H9 (cell line): ENCODE measurements around the gene TAF4. TPM values are rescaled to one million over a fixed set of nuclear protein-coding genes. Genes with fewer than 3 reads are reported as not detected.

Experiments
- DNase-seq: peaks from one replicate; pipeline ENCODE4 v3.0.0-alpha.2; 2017
- H2AFZ ChIP-seq: one replicate; pipeline ENCODE4 v1.6.1; 2013; ENCODE audit warnings: mild to moderate bottlenecking, low read length, control low read depth, moderate library complexity
- H2AK5ac ChIP-seq: 2 replicates; pipeline ENCODE4 v1.6.1; 2013; ENCODE audit warnings: low read length, control low read depth, mixed read lengths; ENCODE audit not compliant: insufficient read length
- H2BK120ac ChIP-seq: one replicate; pipeline ENCODE4 v1.6.1; 2013; ENCODE audit warnings: low read depth, mild to moderate bottlenecking, low read length, control low read depth, inconsistent platforms; ENCODE audit not compliant: poor library complexity, severe bottlenecking
- H2BK12ac ChIP-seq: 2 replicates; pipeline ENCODE4 v1.6.1; 2013; ENCODE audit warnings: low read length, control low read depth, mixed read lengths, low read depth; ENCODE audit not compliant: insufficient read length
- H2BK15ac ChIP-seq: 2 replicates; pipeline ENCODE4 v1.6.1; 2013; ENCODE audit warnings: low read depth, low read length, control low read depth
- H2BK20ac ChIP-seq: one replicate; pipeline ENCODE4 v1.6.1; 2013; ENCODE audit warnings: low read depth, mild to moderate bottlenecking, low read length, control low read depth, inconsistent platforms; ENCODE audit not compliant: poor library complexity, severe bottlenecking
- H2BK5ac ChIP-seq: 2 replicates; pipeline ENCODE4 v1.6.1; 2013; ENCODE audit warnings: low read length, control low read depth, mixed read lengths; ENCODE audit not compliant: insufficient read length
- H3K14ac ChIP-seq: 2 replicates; pipeline ENCODE4 v1.6.1; 2013; ENCODE audit warnings: low read length, control low read depth; ENCODE audit not compliant: insufficient read depth
- H3K18ac ChIP-seq: 2 replicates; pipeline ENCODE4 v1.6.1; 2013; ENCODE audit warnings: low read depth, mild to moderate bottlenecking, mixed read lengths, low read length, control low read depth; ENCODE audit not compliant: insufficient read length
- H3K23ac ChIP-seq: 2 replicates; pipeline ENCODE4 v1.6.1; 2013; ENCODE audit warnings: low read length, control low read depth, mixed read lengths, low read depth; ENCODE audit not compliant: insufficient read length
- H3K23me2 ChIP-seq: 2 replicates; pipeline ENCODE4 v1.6.1; 2013; ENCODE audit warnings: low read depth, mild to moderate bottlenecking, mixed read lengths, low read length, control low read depth; ENCODE audit not compliant: insufficient read length, poor library complexity, severe bottlenecking
- H3K27ac ChIP-seq: 2 replicates; pipeline ENCODE4 v1.5.1; 2013; ENCODE audit warnings: low read length, control low read depth, mixed read lengths, low read depth; ENCODE audit not compliant: insufficient read length
- H3K27me3 ChIP-seq: 2 replicates; pipeline ENCODE4 v1.6.1; 2013; ENCODE audit warnings: low read length, control low read depth, inconsistent platforms; ENCODE audit not compliant: insufficient read depth
- H3K4ac ChIP-seq: 2 replicates; pipeline ENCODE4 v1.6.1; 2013; ENCODE audit warnings: low read depth, mild to moderate bottlenecking, control low read depth, inconsistent platforms, low read length, moderate library complexity
- H3K4me1 ChIP-seq: 2 replicates; pipeline ENCODE4 v1.6.1; 2013; ENCODE audit warnings: low read length, control low read depth, inconsistent platforms; ENCODE audit not compliant: insufficient read depth
- H3K4me2 ChIP-seq: 2 replicates; pipeline ENCODE4 v1.6.1; 2013; ENCODE audit warnings: low read length, control low read depth, mixed read lengths; ENCODE audit not compliant: insufficient read length, insufficient read depth
- H3K56ac ChIP-seq: 2 replicates; pipeline ENCODE4 v1.6.1; 2013; ENCODE audit warnings: low read depth, mild to moderate bottlenecking, mixed read lengths, low read length, control low read depth; ENCODE audit not compliant: insufficient read length
- H3K79me1 ChIP-seq: 2 replicates; pipeline ENCODE4 v1.6.1; 2013; ENCODE audit warnings: low read depth, mild to moderate bottlenecking, moderate library complexity, low read length, control low read depth, inconsistent platforms; ENCODE audit not compliant: insufficient read depth, poor library complexity, severe bottlenecking
- H3K79me2 ChIP-seq: 2 replicates; pipeline ENCODE4 v1.6.1; 2013; ENCODE audit warnings: low read length, control low read depth, inconsistent platforms; ENCODE audit not compliant: insufficient read depth
- H3K9ac ChIP-seq: 2 replicates; pipeline ENCODE4 v1.6.1; 2013; ENCODE audit warnings: low read length, control low read depth, mixed read lengths; ENCODE audit not compliant: insufficient read length; ENCODE audit errors: extremely low read depth
- H3K9me3 ChIP-seq: one replicate; pipeline ENCODE4 v1.6.1; 2013; ENCODE audit warnings: low read depth, low read length, inconsistent platforms; ENCODE audit not compliant: control insufficient read depth
- H3T11ph ChIP-seq: one replicate; pipeline ENCODE4 v1.6.1; 2013; ENCODE audit warnings: mild to moderate bottlenecking, low read length, control low read depth, inconsistent platforms
- H4K20me1 ChIP-seq: one replicate; pipeline ENCODE4 v1.6.1; 2013; ENCODE audit not compliant: control insufficient read depth, insufficient read length, insufficient read depth
- H4K5ac ChIP-seq: 2 replicates; pipeline ENCODE4 v1.6.1; 2013; ENCODE audit warnings: low read depth, mild to moderate bottlenecking, mixed read lengths, low read length, control low read depth; ENCODE audit not compliant: insufficient read length
- H4K8ac ChIP-seq: replicated peaks from 2 replicates; pipeline ENCODE4 v1.6.1; 2013; ENCODE audit warnings: low read length, control low read depth, mixed read lengths, low read depth; ENCODE audit not compliant: insufficient read length
- H4K91ac ChIP-seq: 2 replicates; pipeline ENCODE4 v1.6.1; 2013; ENCODE audit warnings: low read depth, mild to moderate bottlenecking, moderate library complexity, mixed read lengths, low read length, control low read depth; ENCODE audit not compliant: insufficient read length
- H3K27ac Mint-ChIP-seq, 3 experiments: 2 replicates in 2 of 3; 3 replicates in 1 of 3; pipeline ENCODE4 v1.8.0; 2020 to 2021; ENCODE audit warnings: mixed read lengths in 3 of 3, mild to moderate bottlenecking in 1 of 3, moderate library complexity in 1 of 3
- H3K27me3 Mint-ChIP-seq: 2 replicates; pipeline ENCODE4 v1.8.0; 2021; ENCODE audit warnings: low read depth, mild to moderate bottlenecking, moderate library complexity, mixed read lengths
- H3K36me3 Mint-ChIP-seq, 3 experiments: 2 replicates in 2 of 3; 3 replicates in 1 of 3; pipeline ENCODE4 v1.8.0; 2020 to 2021; ENCODE audit warnings: low read depth in 3 of 3, mixed read lengths in 3 of 3; ENCODE audit not compliant: insufficient read depth in 1 of 3
- H3K4me1 Mint-ChIP-seq, 2 experiments: 2 replicates each; pipeline ENCODE4 v1.8.0; 2020; ENCODE audit warnings: mixed read lengths in 2 of 2
- H3K4me3 Mint-ChIP-seq, 2 experiments: 2 replicates in 1 of 2; 3 replicates in 1 of 2; pipeline ENCODE4 v1.8.0; 2020 to 2021; ENCODE audit warnings: mild to moderate bottlenecking in 2 of 2, mixed read lengths in 2 of 2, moderate library complexity in 1 of 2
- H3K9me3 Mint-ChIP-seq, 2 experiments: 2 replicates in 1 of 2; 3 replicates in 1 of 2; pipeline ENCODE4 v1.8.0; 2020; ENCODE audit warnings: mild to moderate bottlenecking in 2 of 2, mixed read lengths in 2 of 2, moderate library complexity in 1 of 2
- CTCF ChIP-seq: fragments of 200-600 bp; sonication (generic); conservative IDR thresholded peaks from 3 replicates; pipeline ENCODE4 v1.8.0; 2021; ENCODE audit warnings: antibody characterized with exemption, mild to moderate bottlenecking
- WGBS: extraction: QIAGEN DNeasy Blood & Tissue Kit; methylation state at CpG from one replicate; pipeline ENCODE4 v1.1.7; 2013; ENCODE audit warnings: missing lambda C conversion rate, low lambda C conversion rate, mixed read lengths; ENCODE audit not compliant: insufficient read length; ENCODE audit errors: extremely low coverage; 5-methylcytosine and 5-hydroxymethylcytosine counted together
- total RNA-seq: library from RNA; stranded (reverse); gene quantifications from 2 replicates; pipeline ENCODE4 v1.2.1, GENCODE V29; 2021

The TAF4 gene
- total RNA-seq, 1 experiment from 2014 or later, result 30.8 TPM

GRCh38 chr20:61983965-61984364, 81.7 kb downstream of the TAF4 start:
- WGBS, result no CpG with 5 or more reads among the region's 17 CpGs
- Histone ChIP-seq H3K23me2 (no peaks in the 10 kb centered on the region), H2BK20ac (no peak overlapping the region), H3T11ph (no peak overlapping the region), H2BK120ac (no peak overlapping the region), H3K4me2 (no peak overlapping the region), H2BK12ac (no peak overlapping the region), H3K79me2 (no peaks in the 10 kb centered on the region), H3K23ac (no peak overlapping the region), H3K79me1 (peaks cover under 1% of the 10 kb centered on the region), H3K9ac (no peak overlapping the region), H4K8ac (no peak overlapping the region), H3K27me3 (no peaks in the 10 kb centered on the region), H2AK5ac (no peak overlapping the region), H4K5ac (no peak overlapping the region), H2BK15ac (no peak overlapping the region), H3K18ac (no peak overlapping the region), H3K14ac (no peak overlapping the region), H4K91ac (no peak overlapping the region), H3K56ac (no peak overlapping the region), H3K4me1 (no peaks in the 10 kb centered on the region), H4K20me1 (no peaks in the 10 kb centered on the region), H3K4ac (no peak overlapping the region), H2BK5ac (no peak overlapping the region), H3K9me3 (no peaks in the 10 kb centered on the region), H2AFZ (no peak overlapping the region), H3K27ac (no peak overlapping the region)
- peak overlapping the region in 1 of 3 experiments; percentile 59; a peak in 4 of 7 replicates for H3K27ac Mint-ChIP-seq
- H3K27me3 Mint-ChIP-seq, result no peaks in the 10 kb centered on the region
- no peak overlapping the region for H3K4me3 Mint-ChIP-seq
- DNase-seq, result no peak
- H3K4me1 Mint-ChIP-seq, result no peaks in the 10 kb centered on the region
- TF ChIP-seq CTCF, result no peak
- H3K9me3 Mint-ChIP-seq, result peaks cover 2 to 3% of the 10 kb centered on the region in 2 experiments; a peak in 3 of 5 replicates
- H3K36me3 Mint-ChIP-seq, result peaks cover 31 to 51% (median 50%) of the 10 kb centered on the region in 3 experiments
